Thymus (tissue), 11 donors: ENCODE measurements around the gene GUCA2B. TPM values are rescaled to one million over a fixed set of nuclear protein-coding genes. Genes with fewer than 3 reads are reported as not detected.

Source experiments
- DNase-seq, 9 donors: peaks; one replicate each; pipeline ENCODE4 v3.0.0-alpha.2; 2013; ENCODE audit warnings: low spot score in 9 of 9, low read depth in 6 of 9, missing footprints in 1 of 9
- H3K27ac ChIP-seq, 2 donors: one replicate each; pipeline ENCODE4 v1.5.1; 2013; ENCODE audit warnings: control low read depth in 1 of 2, low read depth in 1 of 2, low read length in 1 of 2, mild to moderate bottlenecking in 1 of 2, moderate library complexity in 1 of 2
- H3K27me3 ChIP-seq, 2 donors: one replicate each; pipeline ENCODE4 v1.5.1; 2013; ENCODE audit warnings: low read length in 1 of 2; ENCODE audit not compliant: control insufficient read depth in 2 of 2, insufficient read depth in 1 of 2
- H3K36me3 ChIP-seq, 2 donors: one replicate each; pipeline ENCODE4 v1.5.1; 2013; ENCODE audit warnings: low read length in 1 of 2, mild to moderate bottlenecking in 1 of 2, moderate library complexity in 1 of 2; ENCODE audit not compliant: control insufficient read depth in 2 of 2, insufficient read depth in 2 of 2
- H3K4me1 ChIP-seq, 2 donors: one replicate each; pipeline ENCODE4 v1.5.1; 2013; ENCODE audit warnings: low read length in 2 of 2; ENCODE audit not compliant: control insufficient read depth in 2 of 2, insufficient read depth in 2 of 2
- H3K4me3 ChIP-seq, 2 donors: one replicate each; pipeline ENCODE4 v1.5.1; 2013; ENCODE audit warnings: low read length in 2 of 2, control low read depth in 1 of 2, mild to moderate bottlenecking in 1 of 2
- H3K9me3 ChIP-seq, 2 donors: one replicate each; pipeline ENCODE4 v1.5.1; 2013; ENCODE audit warnings: low read length in 1 of 2, mild to moderate bottlenecking in 1 of 2; ENCODE audit not compliant: control insufficient read depth in 2 of 2, insufficient read depth in 1 of 2
- WGBS: extraction: QIAGEN DNeasy Blood & Tissue Kit; methylation state at CpG from one replicate; pipeline ENCODE4 v1.1.7; 2013; 5-methylcytosine and 5-hydroxymethylcytosine counted together
- polyA plus RNA-seq: library from polyadenylated mRNA; stranded (reverse); fragments of 200-250 nt; gene quantifications from one replicate; pipeline ENCODE4 v1.2.3, GENCODE V29; 2013
- total RNA-seq: library from RNA; stranded (reverse); fragments of 120-200 nt; gene quantifications from one replicate; pipeline ENCODE4 v1.2.4, GENCODE V29; 2013
- donor health status: healthy.

GUCA2B gene
- total and polyA plus RNA-seq, 2 donors, result 0.28 to 0.84 TPM

GRCh38 chr1:42168763-42169162 is 15.6 kb downstream of the GUCA2B start:
- WGBS, result 98% methylated on average over 3 of the region's 3 CpGs
- H3K4me1 ChIP-seq, result peaks cover 0 to 16% of the 10 kb centered on the region in 2 donors
- no peak overlapping the region for H3K27ac ChIP-seq

GRCh38 chr1:42170779-42171621 is 17.8 kb downstream of the GUCA2B start:
- no peaks in the 10 kb centered on the region for H3K9me3 ChIP-seq
- no peak for DNase-seq
- H3K4me3 ChIP-seq, result no peak overlapping the region
- WGBS, result 86% methylated on average over 17 of the region's 17 CpGs
- peaks cover 0 to 22% of the 10 kb centered on the region in 2 donors for H3K4me1 ChIP-seq
- H3K27me3 ChIP-seq, result no peaks in the 10 kb centered on the region
- H3K27ac ChIP-seq, result no peak overlapping the region
- no peaks in the 10 kb centered on the region for H3K36me3 ChIP-seq

More at GRCh38 chr1:42168763-42169162, 15.6 kb downstream of the GUCA2B start:
- DNase-seq, result no peak
- Histone ChIP-seq H3K36me3 (no peaks in the 10 kb centered on the region), H3K9me3 (no peaks in the 10 kb centered on the region), H3K27me3 (no peaks in the 10 kb centered on the region), H3K4me3 (no peak overlapping the region)

- Histone ChIP-seq H3K4me1 (peaks cover 0 to 22% of the 10 kb centered on the region in 2 donors), H3K9me3 (no peaks in the 10 kb centered on the region), H3K4me3 (no peak overlapping the region), H3K27ac (no peak overlapping the region), H3K27me3 (no peaks in the 10 kb centered on the region), H3K36me3 (no peaks in the 10 kb centered on the region)
- DNase-seq, result no peak
- 95% methylated on average over 6 of the region's 6 CpGs for WGBS
These were observed 18.6 kb downstream of the GUCA2B start for GRCh38 chr1:42171679-42172266.

- H3K4me1 ChIP-seq, result peaks cover 0 to 22% of the 10 kb centered on the region in 2 donors
- no peaks in the 10 kb centered on the region for H3K9me3 ChIP-seq
- no peak overlapping the region for H3K4me3 ChIP-seq
- H3K36me3 ChIP-seq, result no peaks in the 10 kb centered on the region
- H3K27me3 ChIP-seq, result no peaks in the 10 kb centered on the region
- WGBS, result 85% methylated on average over 15 of the region's 15 CpGs
- no peak for DNase-seq
- H3K27ac ChIP-seq, result no peak overlapping the region
These were observed 19.3 kb downstream of the GUCA2B start for GRCh38 chr1:42172381-42173133.

GRCh38 chr1:42173155-42173933 is 20.1 kb downstream of the GUCA2B start:
- DNase-seq, result peak in 6 of 9 donors; percentile 15 to 71 (median 41)
- WGBS, result 54% methylated on average over 9 of the region's 9 CpGs
- H3K4me1 ChIP-seq, result peaks cover 0 to 22% of the 10 kb centered on the region in 2 donors
- H3K36me3 ChIP-seq, result peaks cover 0 to 2% of the 10 kb centered on the region in 2 donors
- no peaks in the 10 kb centered on the region for H3K9me3 ChIP-seq
- no peak overlapping the region for H3K4me3 ChIP-seq
- no peaks in the 10 kb centered on the region for H3K27me3 ChIP-seq
- no peak overlapping the region for H3K27ac ChIP-seq

GRCh38 chr1:42173961-42174735 is 20.9 kb downstream of the GUCA2B start:
- peaks cover 0 to 22% of the 10 kb centered on the region in 2 donors for H3K4me1 ChIP-seq
- peak in 1 of 9 donors; percentile 25 for DNase-seq
- H3K36me3 ChIP-seq, result peaks cover 0 to 3% of the 10 kb centered on the region in 2 donors
- 94% methylated on average over 8 of the region's 8 CpGs for WGBS
- H3K27me3 ChIP-seq, result no peaks in the 10 kb centered on the region
- H3K9me3 ChIP-seq, result no peaks in the 10 kb centered on the region
- no peak overlapping the region for H3K4me3 ChIP-seq
- no peak overlapping the region for H3K27ac ChIP-seq

- no peak overlapping the region for H3K4me3 ChIP-seq
- DNase-seq, result no peak
- WGBS, result 98% methylated on average over 7 of the region's 7 CpGs
- peaks cover 0 to 33% of the 10 kb centered on the region in 2 donors for H3K4me1 ChIP-seq
- no peaks in the 10 kb centered on the region for H3K9me3 ChIP-seq
- no peaks in the 10 kb centered on the region for H3K27me3 ChIP-seq
- H3K36me3 ChIP-seq, result peaks cover 4 to 12% of the 10 kb centered on the region in 2 donors
- no peak overlapping the region for H3K27ac ChIP-seq
These were observed 22.3 kb downstream of the GUCA2B start for GRCh38 chr1:42175314-42176054.
